ENCODE measurements around the gene KNDC1.

The KNDC1 gene

DNA sequence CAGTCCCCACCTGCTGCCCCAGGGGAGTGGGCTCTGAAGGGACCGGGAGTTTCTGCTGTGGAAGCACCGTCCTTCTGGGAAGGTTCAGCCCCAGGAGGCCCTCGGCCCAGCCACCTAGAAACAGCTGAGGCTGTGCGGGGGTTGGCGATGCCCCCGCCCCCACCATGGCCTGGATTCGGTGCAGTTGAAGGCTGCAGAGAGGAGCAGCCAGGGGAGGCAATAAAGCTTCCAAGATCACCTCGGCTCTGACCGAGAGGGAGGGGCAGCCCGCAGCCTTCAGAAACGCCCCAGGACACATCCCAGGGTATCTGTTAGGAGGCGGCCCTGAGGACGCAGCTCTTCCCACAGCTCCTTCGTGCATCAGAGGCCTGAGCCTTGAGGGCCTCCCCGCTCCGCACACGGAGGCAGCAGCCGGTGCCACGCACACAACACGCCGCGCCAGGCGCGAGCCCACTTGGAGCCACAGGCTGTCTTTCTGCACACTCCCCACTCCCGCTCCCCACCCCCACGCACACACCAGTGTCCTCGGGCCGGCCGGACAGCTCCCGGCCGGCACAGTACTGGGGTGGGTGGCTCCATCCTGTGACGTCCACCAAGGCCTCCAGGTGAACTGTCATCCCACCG, 1.6 kb downstream of the KNDC1 start:
- Histone ChIP-seq H2BK120ac (ENCODE audit: low read depth, low read length) (no peak overlapping the region), H3K4me1 (ENCODE audit: control insufficient read depth, low read depth, low read length) (no peaks in the 10 kb centered on the region), H3K79me2 (ENCODE audit: control insufficient read depth, insufficient read depth, low read length) (no peaks in the 10 kb centered on the region), H3K4me2 (ENCODE audit: low read length) (no peak overlapping the region), H4K8ac (ENCODE audit: low read depth, low read length) (no peak overlapping the region), H2BK5ac (ENCODE audit: low read length) (no peak overlapping the region), H3K18ac (ENCODE audit: low read length) (no peak overlapping the region), H3K23ac (ENCODE audit: low read length) (no peak overlapping the region), H3K9ac (ENCODE audit: low read length) (no peak overlapping the region), H3K36me3 (ENCODE audit: control insufficient read depth, insufficient read depth, low read length) (no peaks in the 10 kb centered on the region), H3K4me3 (ENCODE audit: low read length) (no peak overlapping the region), H3K27me3 (ENCODE audit: insufficient read depth, low read length, poor library complexity) (no peaks in the 10 kb centered on the region), H3K4ac (ENCODE audit: low read depth, low read length) (no peak overlapping the region), H4K5ac (ENCODE audit: low read length) (no peak overlapping the region), H2AK5ac (ENCODE audit: low read length) (no peak overlapping the region), H3K56ac (ENCODE audit: low read length) (no peak overlapping the region), H3K79me1 (ENCODE audit: low read length) (no peaks in the 10 kb centered on the region), H2BK15ac (replicated peaks; ENCODE audit: low read depth) (no peak overlapping the region), H3K27ac (ENCODE audit: low read depth, low read length) (no peak overlapping the region)
- WGBS (ENCODE audit: extremely low coverage, insufficient coverage, low lambda C conversion rate): no CpG with 5 or more reads among the region's 33 CpGs
- DNase-seq: peak; percentile 43

DNA sequence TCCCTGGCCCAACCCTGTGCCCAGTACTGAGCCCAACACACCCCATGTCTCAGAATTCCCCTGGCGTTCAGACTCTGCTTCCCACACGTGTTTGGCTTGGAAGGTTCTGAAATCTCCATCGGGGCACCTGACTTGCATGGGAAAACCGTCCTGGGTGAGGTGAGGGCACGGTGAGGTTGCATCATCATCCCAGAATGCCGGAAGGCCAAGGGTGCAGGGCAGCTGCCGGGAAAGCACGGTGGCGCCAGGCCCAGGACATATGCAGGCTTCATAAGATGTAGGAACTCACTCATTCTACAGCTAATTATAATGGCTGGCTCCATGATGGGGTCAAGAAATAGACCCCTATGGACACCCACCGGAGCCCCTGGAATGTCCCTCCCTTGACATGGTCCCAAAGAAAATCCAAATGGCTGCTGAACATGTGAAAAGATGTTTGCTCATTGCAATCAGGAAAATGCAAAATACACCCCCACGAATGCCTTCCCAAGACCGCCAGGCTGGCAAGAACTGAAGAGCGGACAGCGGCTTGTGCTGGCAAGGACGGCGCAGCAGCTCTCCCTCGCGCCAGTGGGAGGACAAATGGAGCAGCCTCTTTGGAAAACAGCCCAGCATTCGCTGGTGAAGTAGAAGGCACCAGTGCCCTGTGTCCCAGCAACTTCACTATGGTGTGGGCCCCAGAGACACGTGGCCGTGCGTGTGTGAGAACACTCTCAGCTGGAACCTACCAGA, 2.3 kb downstream of the KNDC1 start:
- Histone ChIP-seq H2BK120ac (ENCODE audit: low read depth, low read length) (no peak overlapping the region), H3K4me2 (ENCODE audit: low read length) (no peak overlapping the region), H2BK15ac (replicated peaks; ENCODE audit: low read depth) (no peak overlapping the region), H4K8ac (ENCODE audit: low read depth, low read length) (no peak overlapping the region), H3K36me3 (ENCODE audit: control insufficient read depth, insufficient read depth, low read length) (no peaks in the 10 kb centered on the region), H3K56ac (ENCODE audit: low read length) (no peak overlapping the region), H3K27ac (ENCODE audit: low read depth, low read length) (no peak overlapping the region), H3K18ac (ENCODE audit: low read length) (no peak overlapping the region), H3K79me1 (ENCODE audit: low read length) (no peaks in the 10 kb centered on the region), H3K9ac (ENCODE audit: low read length) (no peak overlapping the region), H3K27me3 (ENCODE audit: insufficient read depth, low read length, poor library complexity) (no peaks in the 10 kb centered on the region), H4K5ac (ENCODE audit: low read length) (no peak overlapping the region), H2BK5ac (ENCODE audit: low read length) (no peak overlapping the region), H3K4me3 (ENCODE audit: low read length) (no peak overlapping the region), H3K4ac (ENCODE audit: low read depth, low read length) (no peak overlapping the region), H3K23ac (ENCODE audit: low read length) (no peak overlapping the region), H2AK5ac (ENCODE audit: low read length) (no peak overlapping the region), H3K4me1 (ENCODE audit: control insufficient read depth, low read depth, low read length) (no peaks in the 10 kb centered on the region), H3K79me2 (ENCODE audit: control insufficient read depth, insufficient read depth, low read length) (no peaks in the 10 kb centered on the region)
- no CpG with 5 or more reads among the region's 22 CpGs for WGBS (ENCODE audit: extremely low coverage, insufficient coverage, low lambda C conversion rate)
- DNase-seq: no peak

DNA sequence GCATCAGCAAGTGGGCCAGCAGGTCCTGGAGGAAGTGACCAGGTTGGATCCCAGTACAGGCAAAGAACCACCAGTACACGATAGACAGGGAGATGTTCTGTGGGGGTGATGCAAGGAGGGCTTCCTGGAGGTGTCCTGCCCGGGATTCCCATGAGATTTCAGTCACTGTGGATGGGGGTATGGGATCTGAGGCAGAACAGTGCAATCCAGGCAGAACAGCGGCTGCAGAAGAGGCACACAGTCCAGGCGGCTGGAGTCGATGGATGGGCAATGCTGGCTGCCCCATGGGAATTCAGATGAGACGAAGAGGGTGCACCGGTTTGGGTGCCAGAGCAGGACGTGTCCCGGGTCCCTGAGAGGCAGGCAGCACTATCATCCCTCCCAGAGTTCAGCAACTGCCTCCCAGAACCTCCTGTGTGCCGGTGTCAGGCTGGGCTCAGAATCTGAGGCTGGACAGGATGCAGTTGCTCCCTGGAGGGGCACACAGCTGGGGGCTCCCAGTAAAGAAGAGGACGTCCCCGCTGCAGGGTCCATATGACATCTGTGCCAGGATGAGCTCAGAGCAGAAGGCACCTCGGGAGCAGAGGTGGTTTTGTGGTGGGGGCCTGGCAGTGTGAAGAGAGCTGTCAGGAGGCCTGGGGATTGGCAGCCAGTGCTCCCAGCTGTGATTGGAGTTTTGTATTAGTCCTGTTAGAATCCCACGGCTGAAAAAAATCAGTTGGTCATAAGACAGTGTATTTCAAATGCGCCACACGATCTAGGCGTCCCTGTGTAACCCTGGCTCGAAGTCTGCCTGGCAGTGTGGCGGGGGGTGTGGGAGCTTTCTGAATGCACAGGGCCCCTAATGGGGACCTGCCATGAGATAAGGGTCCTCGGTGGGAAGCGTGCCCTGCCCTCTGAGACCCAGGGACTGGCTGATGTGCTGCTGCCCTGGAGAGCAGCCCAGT, 3.2 kb downstream of the KNDC1 start:
- H2BK120ac ChIP-seq (ENCODE audit: low read depth, low read length): no peak overlapping the region
- H3K4me1 ChIP-seq (ENCODE audit: control insufficient read depth, low read depth, low read length): no peaks in the 10 kb centered on the region
- no peak overlapping the region for H4K8ac ChIP-seq (ENCODE audit: low read depth, low read length)
- no peak overlapping the region for H3K4me2 ChIP-seq (ENCODE audit: low read length)
- H3K4me3 ChIP-seq (ENCODE audit: low read length): no peak overlapping the region
- no peak for DNase-seq
- no peak overlapping the region for H4K5ac ChIP-seq (ENCODE audit: low read length)
- no peak overlapping the region for H2BK5ac ChIP-seq (ENCODE audit: low read length)
- no peaks in the 10 kb centered on the region for H3K36me3 ChIP-seq (ENCODE audit: control insufficient read depth, insufficient read depth, low read length)
- H3K79me2 ChIP-seq (ENCODE audit: control insufficient read depth, insufficient read depth, low read length): no peaks in the 10 kb centered on the region
- no peaks in the 10 kb centered on the region for H3K79me1 ChIP-seq (ENCODE audit: low read length)
- no peak overlapping the region for H3K23ac ChIP-seq (ENCODE audit: low read length)
- H3K4ac ChIP-seq (ENCODE audit: low read depth, low read length): no peak overlapping the region
- no peaks in the 10 kb centered on the region for H3K27me3 ChIP-seq (ENCODE audit: insufficient read depth, low read length, poor library complexity)
- H2AK5ac ChIP-seq (ENCODE audit: low read length): no peak overlapping the region
- H2BK15ac ChIP-seq (replicated peaks; ENCODE audit: low read depth): no peak overlapping the region
- H3K27ac ChIP-seq (ENCODE audit: low read depth, low read length): no peak overlapping the region
- WGBS (ENCODE audit: extremely low coverage, insufficient coverage, low lambda C conversion rate): no CpG with 5 or more reads among the region's 21 CpGs
- no peak overlapping the region for H3K9ac ChIP-seq (ENCODE audit: low read length)
- no peak overlapping the region for H3K18ac ChIP-seq (ENCODE audit: low read length)
- no peak overlapping the region for H3K56ac ChIP-seq (ENCODE audit: low read length)

GRCh38 chr10:133163889-133164815, 4.1 kb downstream of the KNDC1 start:
- Histone ChIP-seq H4K8ac (ENCODE audit: low read depth, low read length) (no peak overlapping the region), H3K9ac (ENCODE audit: low read length) (no peak overlapping the region), H3K79me2 (ENCODE audit: control insufficient read depth, insufficient read depth, low read length) (no peaks in the 10 kb centered on the region), H3K4me1 (ENCODE audit: control insufficient read depth, low read depth, low read length) (no peaks in the 10 kb centered on the region), H2BK120ac (ENCODE audit: low read depth, low read length) (no peak overlapping the region), H3K18ac (ENCODE audit: low read length) (no peak overlapping the region), H4K5ac (ENCODE audit: low read length) (no peak overlapping the region), H2BK5ac (ENCODE audit: low read length) (no peak overlapping the region), H3K27ac (ENCODE audit: low read depth, low read length) (no peak overlapping the region), H2BK15ac (replicated peaks; ENCODE audit: low read depth) (no peak overlapping the region), H3K23ac (ENCODE audit: low read length) (no peak overlapping the region), H3K27me3 (ENCODE audit: insufficient read depth, low read length, poor library complexity) (no peaks in the 10 kb centered on the region), H3K4me2 (ENCODE audit: low read length) (no peak overlapping the region), H3K36me3 (ENCODE audit: control insufficient read depth, insufficient read depth, low read length) (no peaks in the 10 kb centered on the region), H3K4me3 (ENCODE audit: low read length) (no peak overlapping the region), H2AK5ac (ENCODE audit: low read length) (no peak overlapping the region), H3K4ac (ENCODE audit: low read depth, low read length) (no peak overlapping the region), H3K79me1 (ENCODE audit: low read length) (no peaks in the 10 kb centered on the region), H3K56ac (ENCODE audit: low read length) (no peak overlapping the region)
- DNase-seq: no peak
- no CpG with 5 or more reads among the region's 31 CpGs for WGBS (ENCODE audit: extremely low coverage, insufficient coverage, low lambda C conversion rate)

DNA sequence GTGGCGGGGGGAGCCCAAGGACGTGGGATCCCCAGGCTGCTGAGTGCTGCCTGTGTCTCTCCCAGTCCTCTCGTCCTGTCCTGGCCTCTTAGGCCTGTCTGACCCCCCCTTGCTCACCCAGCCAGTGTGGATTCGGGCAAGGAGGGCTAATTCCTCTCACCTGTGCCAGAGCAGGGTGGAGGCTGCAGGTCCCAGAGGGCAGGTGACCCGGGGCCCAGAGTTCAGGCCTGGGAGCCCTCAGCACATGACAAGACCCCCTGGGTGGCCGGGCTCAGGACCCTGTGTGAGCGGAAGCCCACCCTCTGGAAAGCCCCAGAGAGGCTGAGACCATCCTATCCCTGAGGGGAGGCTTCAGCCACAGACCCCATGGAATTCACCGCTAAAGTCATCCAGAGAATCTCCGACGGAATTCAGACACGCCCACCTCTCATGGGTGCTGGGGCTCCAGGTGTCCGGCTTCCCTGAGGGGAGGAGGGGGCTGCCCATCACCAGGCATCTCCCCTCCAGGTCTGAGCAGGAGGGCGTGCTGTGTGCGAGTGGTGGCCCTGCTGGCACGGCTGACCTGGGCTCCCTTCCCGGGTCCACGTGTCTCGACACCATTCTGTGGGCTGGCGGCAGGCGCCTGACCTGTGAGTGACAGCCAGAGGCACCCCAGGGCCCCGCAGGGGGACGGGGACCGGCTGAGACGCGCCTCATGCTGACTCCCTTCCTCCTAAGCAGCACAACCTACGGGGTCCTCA, 5.0 kb downstream of the KNDC1 start:
- no peak overlapping the region for H2BK15ac ChIP-seq (replicated peaks; ENCODE audit: low read depth)
- H4K8ac ChIP-seq (ENCODE audit: low read depth, low read length): no peak overlapping the region
- no peak overlapping the region for H3K23ac ChIP-seq (ENCODE audit: low read length)
- H3K18ac ChIP-seq (ENCODE audit: low read length): no peak overlapping the region
- WGBS (ENCODE audit: extremely low coverage, insufficient coverage, low lambda C conversion rate): no CpG with 5 or more reads among the region's 26 CpGs
- H3K79me1 ChIP-seq (ENCODE audit: low read length): no peaks in the 10 kb centered on the region
- no peak overlapping the region for H3K9ac ChIP-seq (ENCODE audit: low read length)
- no peaks in the 10 kb centered on the region for H3K36me3 ChIP-seq (ENCODE audit: control insufficient read depth, insufficient read depth, low read length)
- no peak overlapping the region for H2AK5ac ChIP-seq (ENCODE audit: low read length)
- no peak overlapping the region for H3K56ac ChIP-seq (ENCODE audit: low read length)
- no peaks in the 10 kb centered on the region for H3K4me1 ChIP-seq (ENCODE audit: control insufficient read depth, low read depth, low read length)
- H3K27me3 ChIP-seq (ENCODE audit: insufficient read depth, low read length, poor library complexity): no peaks in the 10 kb centered on the region
- H3K4ac ChIP-seq (ENCODE audit: low read depth, low read length): no peak overlapping the region
- no peak overlapping the region for H2BK5ac ChIP-seq (ENCODE audit: low read length)
- no peaks in the 10 kb centered on the region for H3K79me2 ChIP-seq (ENCODE audit: control insufficient read depth, insufficient read depth, low read length)
- no peak for DNase-seq
- H2BK120ac ChIP-seq (ENCODE audit: low read depth, low read length): no peak overlapping the region
- H3K4me3 ChIP-seq (ENCODE audit: low read length): no peak overlapping the region
- H3K27ac ChIP-seq (ENCODE audit: low read depth, low read length): no peak overlapping the region
- H3K4me2 ChIP-seq (ENCODE audit: low read length): no peak overlapping the region
- no peak overlapping the region for H4K5ac ChIP-seq (ENCODE audit: low read length)
